Right cardiac atrium (tissue), 5 donors: ENCODE data around the gene ASPHD1. TPM values are rescaled to one million over a fixed set of nuclear protein-coding genes. Genes with fewer than 3 reads are reported as not detected.
A peak's percentile ranks its signal among the peaks of the same experiment; 100 is the strongest.
"Not testable (repeated sequence)": the region's sequence is repeated elsewhere in the genome, so short reads cannot be mapped to it uniquely, and the experiment has no call there.

Experiments used
- ATAC-seq, 2 donors: fragments of 200-7000 bp; cut with Tn5 transposase; one replicate each; pipeline versions ENCODE4 v1.8.0 to v1.9.1; 2020; ENCODE audit warnings: moderate library complexity in 2 of 2, mild to moderate bottlenecking in 1 of 2
- DNase-seq, 3 donors: peaks; one replicate each; pipeline ENCODE4 v3.0.0-alpha.2; 2020
- H3K27ac ChIP-seq: one replicate; pipeline ENCODE4 v1.5.1; 2013; ENCODE audit warnings: mild to moderate bottlenecking, low read length, control low read depth, moderate library complexity
- H3K27me3 ChIP-seq: one replicate; pipeline ENCODE4 v1.6.1; 2013; ENCODE audit not compliant: control insufficient read depth, insufficient read depth
- H3K4me1 ChIP-seq: one replicate; pipeline ENCODE4 v1.6.1; 2013; ENCODE audit warnings: low read length; ENCODE audit not compliant: control insufficient read depth, insufficient read depth
- H3K4me3 ChIP-seq: one replicate; pipeline ENCODE4 v1.5.1; 2013; ENCODE audit warnings: low read length, control low read depth
- H3K9me3 ChIP-seq: one replicate; pipeline ENCODE4 v1.6.1; 2013; ENCODE audit warnings: low read length; ENCODE audit not compliant: control insufficient read depth
- WGBS: extraction: QIAGEN DNeasy Blood & Tissue Kit; methylation state at CpG from one replicate; pipeline ENCODE4 v1.1.7; 2013; 5-methylcytosine and 5-hydroxymethylcytosine counted together
- intact Hi-C, 4 donors: fragments of 100-400 bp; cut with DNase I; formaldehyde crosslinking; loops; one replicate each; pipeline versions ENCODE4 v1.11.0 to v1.14.0; 2022 to 2023
- polyA plus RNA-seq: library from polyadenylated mRNA; stranded (reverse); fragments of 200-250 nt; gene quantifications from one replicate; pipeline ENCODE4 v1.2.3, GENCODE V29; 2013
- total RNA-seq, 4 donors: library from RNA; stranded (reverse); fragmentation: NEBNext Ultra II Directional; extraction: Animal tissue kit (Norgen Biotek cat#: 25700); gene quantifications; one replicate each; pipeline ENCODE4 v1.2.1, GENCODE V29; 2021
- donor health status: healthy with polysubstance abuse.
- donor health status: DM: no; HTN: yes; CAD: no.
- donor health status: DM: no; HTN: no; CAD: no.
- donor health status: DM: no; HTN: yes; CAD: no; lungs with severe emphysema.
- donor health status: DM: yes; HTN: yes; CAD: no.

The ASPHD1 gene
- total and polyA plus RNA-seq, 5 donors: 0.14 to 0.50 (median 0.26) TPM; not detected in 1

DNA sequence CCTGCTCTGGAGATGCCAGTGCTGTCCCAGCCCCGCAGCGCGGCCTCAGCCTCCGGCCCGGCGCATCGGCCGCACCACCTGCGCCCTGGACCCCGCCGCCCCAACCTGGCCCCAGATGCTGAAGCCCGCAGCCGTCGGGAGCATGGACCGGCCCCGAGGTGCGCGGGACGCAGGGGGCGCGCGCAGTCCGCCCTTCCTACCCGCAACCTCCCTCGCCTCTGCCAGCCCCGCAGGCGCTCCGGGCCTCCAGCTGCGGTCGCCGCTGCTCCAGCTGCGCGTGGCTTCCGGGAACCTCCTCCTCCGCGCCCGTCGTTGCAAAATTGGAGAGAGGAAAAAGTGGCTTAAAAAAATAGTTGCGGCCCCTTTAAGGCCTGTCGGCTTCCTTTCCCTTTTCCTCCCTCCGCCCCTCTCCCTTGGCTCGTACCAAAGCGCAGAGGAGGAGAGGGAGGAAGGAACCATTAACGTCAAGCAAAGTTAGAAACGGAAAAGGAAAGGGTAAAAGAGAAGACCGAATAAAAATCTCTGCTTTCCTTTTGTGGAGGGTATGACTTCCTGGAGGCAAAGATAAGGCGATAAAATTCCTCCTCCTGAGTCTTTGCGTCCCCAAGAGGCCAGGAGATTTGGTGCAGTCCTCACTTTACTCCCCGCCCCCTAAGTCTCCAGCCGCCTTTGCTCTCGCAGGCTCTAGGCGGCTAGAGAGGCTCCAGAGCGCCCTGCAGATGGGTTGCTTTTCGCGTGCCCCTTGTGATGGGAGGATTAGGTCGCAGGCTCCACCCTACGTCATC lies 37.2 kb upstream of the ASPHD1 start, which contains the start of gene CDIPT:
Gene CDIPT (minus strand): TSS at position 343 of the 785 bp plus-strand sequence. CDS start 369 bp downstream, outside the sequence.
- H3K4me1 ChIP-seq: peaks cover 7% of the 10 kb centered on the region
- DNase-seq (peak; percentile 95 to 98 (median 96)), ATAC-seq (peak; percentile 97 to 98)
- H3K27ac ChIP-seq: peak within 1 kb of the TSS; percentile 89
- H3K4me3 ChIP-seq: peak within 1 kb of the TSS; percentile 90
- H3K9me3 ChIP-seq: no peaks in the 10 kb centered on the region
- under 1% methylated on average over 56 of the region's 57 CpGs for WGBS
- intact Hi-C loops: loop anchor here in 1 of 4 donors (10.0 kb wide), 1 partner anchor 132 kb away; the partner anchor contains the start of genes HIRIP3 and INO80E
- H3K27me3 ChIP-seq: no peaks in the 10 kb centered on the region

DNA sequence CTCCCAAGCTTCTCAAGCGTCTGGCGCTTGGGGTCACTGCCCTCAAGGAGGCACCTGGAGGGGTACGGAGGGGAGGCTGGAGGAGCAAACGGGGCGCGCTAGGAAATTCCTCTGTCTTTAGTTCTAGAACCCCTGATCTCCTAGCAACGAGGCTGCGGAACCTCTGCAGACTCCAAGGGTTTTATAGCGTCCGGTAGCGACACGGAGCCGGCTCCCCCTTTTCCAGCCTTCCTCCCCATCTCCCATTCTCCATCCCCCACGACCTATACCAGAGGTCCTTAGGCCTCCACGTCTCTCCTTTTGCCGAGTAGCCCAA lies 36.7 kb upstream of the ASPHD1 start:
- intact Hi-C loops: loop anchor here in 1 of 4 donors (10.0 kb wide), 1 partner anchor 131 kb away; the partner anchor contains the start of genes HIRIP3 and INO80E
- Histone ChIP-seq H3K9me3 (no peaks in the 10 kb centered on the region), H3K4me1 (peaks cover 7% of the 10 kb centered on the region), H3K27ac (peak overlapping the region; percentile 57), H3K4me3 (peak overlapping the region; percentile 4), H3K27me3 (no peaks in the 10 kb centered on the region)
- DNase-seq (no peak), ATAC-seq (no peak)
- 29% methylated on average over 16 of the region's 16 CpGs for WGBS

DNA sequence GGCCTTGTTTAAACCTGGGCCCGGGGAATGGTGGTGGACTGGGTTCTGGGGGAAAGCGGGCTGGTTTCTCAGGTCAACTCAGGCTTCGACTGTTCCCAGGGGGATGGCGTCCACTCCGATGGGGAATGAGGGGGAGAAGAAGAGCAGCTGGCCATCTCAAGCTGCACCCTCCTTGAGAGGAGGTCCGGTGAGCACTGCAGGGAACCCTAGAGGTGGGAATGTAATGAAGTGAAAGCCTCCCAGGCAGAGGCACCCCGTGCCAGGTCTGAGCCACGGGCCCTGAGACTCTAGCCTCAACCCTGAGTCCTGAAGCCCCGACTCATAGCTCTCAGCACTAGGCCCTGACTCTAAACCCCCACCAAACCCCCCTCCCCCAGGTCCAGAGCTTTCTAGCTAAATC lies 36.1 kb upstream of the ASPHD1 start:
- Histone ChIP-seq H3K9me3 (no peaks in the 10 kb centered on the region), H3K27me3 (no peaks in the 10 kb centered on the region), H3K4me3 (no peak overlapping the region), H3K27ac (no peak overlapping the region), H3K4me1 (peaks cover 7% of the 10 kb centered on the region)
- intact Hi-C loops: loop anchor here in 1 of 4 donors (10.0 kb wide), 1 partner anchor 131 kb away; the partner anchor contains the start of genes HIRIP3 and INO80E
- WGBS: 73% methylated on average over 9 of the region's 9 CpGs
- DNase-seq: no peak
- no peak for ATAC-seq

DNA sequence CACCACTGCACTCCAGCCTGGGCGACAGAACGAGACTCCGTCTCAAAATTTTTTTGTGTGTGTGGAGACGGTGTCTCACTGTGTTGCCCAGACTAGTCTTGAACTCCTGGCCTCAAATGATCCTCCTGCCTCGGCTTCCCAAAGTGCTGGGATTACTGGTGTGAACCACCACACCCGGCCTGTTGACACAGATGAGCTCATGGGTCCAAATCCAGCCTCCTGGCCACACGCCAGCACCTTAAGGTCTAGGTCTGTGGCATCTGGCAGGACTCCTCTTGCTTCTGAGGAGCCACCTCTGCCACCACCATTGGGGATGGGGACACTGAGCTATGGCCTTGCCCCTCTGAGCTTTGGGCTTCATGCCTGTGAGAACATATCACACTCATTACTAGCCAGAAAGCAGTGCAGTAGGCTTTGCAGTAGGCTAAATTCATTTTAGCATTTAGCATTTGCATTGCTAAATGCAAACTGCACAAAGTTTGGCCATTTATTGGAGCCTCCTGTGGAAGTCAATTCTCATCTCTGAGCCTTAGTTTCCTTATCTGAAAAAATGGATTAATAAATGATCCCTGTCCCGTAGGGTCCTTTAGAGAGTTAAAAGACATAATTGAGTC lies 31.8 kb upstream of the ASPHD1 start:
- intact Hi-C loops: loop anchor here in 1 of 4 donors (10.0 kb wide), 1 partner anchor 126 kb away; the partner anchor contains the start of genes HIRIP3 and INO80E
- no peak for DNase-seq
- WGBS: 78% methylated on average over 8 of the region's 8 CpGs

DNA sequence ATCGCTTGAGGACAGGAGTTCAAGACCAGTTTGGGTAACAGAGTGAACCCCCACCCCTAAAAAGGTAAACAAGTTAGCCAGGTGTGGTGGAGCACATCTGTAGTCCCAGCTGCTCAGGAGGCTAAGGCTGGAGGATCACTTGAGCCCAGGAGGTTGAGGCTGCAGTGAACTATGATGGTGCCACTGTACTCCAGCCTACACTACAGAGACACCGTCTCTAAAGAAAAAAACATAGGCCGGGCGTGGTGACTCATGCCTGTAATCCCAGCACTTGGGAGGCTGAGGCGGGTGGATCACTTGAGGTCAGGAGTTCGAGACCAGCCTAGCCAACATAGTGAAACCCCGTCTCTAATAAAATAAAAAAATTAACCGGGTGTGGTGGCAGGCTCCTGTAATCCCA lies 31.2 kb upstream of the ASPHD1 start:
- H3K4me3 ChIP-seq, H3K4me1 ChIP-seq, ATAC-seq, H3K27ac ChIP-seq, H3K9me3 ChIP-seq, H3K27me3 ChIP-seq, DNase-seq: not testable (repeated sequence)
- 93% methylated on average over 8 of the region's 8 CpGs for WGBS
- intact Hi-C loops: loop anchor here in 1 of 4 donors (10.0 kb wide), 1 partner anchor 126 kb away; the partner anchor contains the start of genes HIRIP3 and INO80E

More for the DNA sequence above, 31.8 kb upstream of the ASPHD1 start:
- Histone ChIP-seq H3K27me3 (no peaks in the 10 kb centered on the region), H3K9me3 (no peaks in the 10 kb centered on the region), H3K4me3 (no peak overlapping the region), H3K27ac (no peak overlapping the region), H3K4me1 (peaks cover 2% of the 10 kb centered on the region)
- ATAC-seq: no peak

DNA sequence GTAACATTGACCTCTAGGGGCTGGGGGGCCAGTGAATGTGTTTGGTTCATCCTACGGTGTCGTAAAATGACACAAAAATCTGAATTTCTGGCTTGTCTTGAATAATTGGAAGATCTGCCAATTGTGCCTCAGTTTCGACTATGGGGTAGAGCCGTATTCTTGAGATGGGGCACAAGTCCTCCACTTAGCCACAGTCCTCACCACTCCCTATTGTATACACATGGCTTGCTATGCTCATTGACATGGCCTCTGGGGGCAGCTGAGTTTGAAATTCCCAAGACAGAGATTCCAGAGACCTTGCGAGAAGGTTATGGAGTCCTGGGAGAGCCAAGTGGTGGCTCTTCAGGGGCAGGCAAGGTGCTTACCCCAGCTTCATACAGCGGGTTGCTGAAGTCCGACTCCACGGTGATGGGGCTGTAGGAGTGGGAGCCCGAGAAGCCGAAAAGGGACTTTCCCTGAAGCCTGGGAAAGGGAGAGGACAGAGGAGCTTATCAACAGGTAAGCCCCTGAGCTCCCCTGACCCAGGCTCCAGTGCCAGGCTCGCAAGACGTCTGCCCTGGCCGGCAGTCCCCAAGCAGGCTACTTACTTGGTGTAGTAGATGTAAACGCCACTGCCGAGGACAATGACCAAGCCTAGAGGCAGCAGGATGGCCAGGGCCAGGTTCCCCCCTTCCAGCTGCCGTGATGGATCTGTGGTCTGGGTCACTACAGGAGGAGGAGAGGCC lies 28.3 kb upstream of the ASPHD1 start:
- H3K9me3 ChIP-seq: no peaks in the 10 kb centered on the region
- H3K27ac ChIP-seq: no peak overlapping the region
- intact Hi-C loops: no loop called here
- no peak overlapping the region for H3K4me3 ChIP-seq
- no peaks in the 10 kb centered on the region for H3K4me1 ChIP-seq
- no peak for DNase-seq
- no peaks in the 10 kb centered on the region for H3K27me3 ChIP-seq
- no peak for ATAC-seq
- WGBS: 91% methylated on average over 16 of the region's 16 CpGs

DNA sequence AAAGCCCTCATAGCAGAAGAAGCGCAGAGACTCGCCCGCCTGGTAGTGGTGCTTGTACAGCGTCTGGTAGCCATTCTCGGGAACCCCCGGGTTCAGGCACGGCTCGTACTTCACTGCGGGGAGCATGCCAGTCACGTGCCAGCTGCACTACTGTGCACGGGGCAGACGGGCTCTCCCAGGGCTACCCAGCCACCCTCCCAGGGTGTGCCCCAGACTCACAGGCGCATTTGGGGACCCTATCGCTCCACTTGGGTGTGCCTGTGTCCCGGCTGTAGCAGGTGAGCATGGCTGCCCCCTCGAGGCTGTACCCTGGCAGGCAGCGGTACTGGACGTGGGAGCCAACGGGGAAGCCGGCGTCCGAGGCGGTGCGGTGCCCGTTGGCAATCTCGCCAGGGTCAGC lies 27.0 kb upstream of the ASPHD1 start:
- intact Hi-C loops: no loop called here
- Histone ChIP-seq H3K4me1 (no peaks in the 10 kb centered on the region), H3K27ac (no peak overlapping the region), H3K27me3 (no peaks in the 10 kb centered on the region), H3K4me3 (no peak overlapping the region), H3K9me3 (no peaks in the 10 kb centered on the region)
- WGBS: 90% methylated on average over 26 of the region's 26 CpGs
- DNase-seq (no peak), ATAC-seq (no peak)

DNA sequence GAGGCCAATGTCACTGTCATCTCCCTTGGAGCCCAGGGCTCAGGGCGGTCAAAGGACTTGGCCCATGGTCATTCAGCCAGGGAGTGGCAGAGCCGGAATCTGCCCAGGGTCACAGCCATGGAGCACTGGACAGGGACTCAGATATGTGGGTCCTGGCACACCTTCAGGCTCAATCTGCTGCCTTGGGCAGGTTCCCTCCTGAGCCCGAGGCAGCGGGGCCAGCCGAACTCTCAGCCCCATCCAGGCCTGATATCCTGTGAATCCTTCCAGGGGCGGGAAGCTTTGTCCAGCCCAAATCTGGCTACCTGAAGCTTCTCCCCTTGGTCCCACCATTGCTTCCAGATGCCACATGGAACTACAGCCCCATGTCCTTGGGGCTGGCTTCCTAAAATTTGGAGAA lies 25.1 kb upstream of the ASPHD1 start:
- DNase-seq (no peak), ATAC-seq (no peak)
- Histone ChIP-seq H3K27me3 (no peaks in the 10 kb centered on the region), H3K27ac (no peak overlapping the region), H3K4me1 (no peaks in the 10 kb centered on the region), H3K9me3 (no peaks in the 10 kb centered on the region), H3K4me3 (no peak overlapping the region)
- intact Hi-C loops: no loop called here
- 92% methylated on average over 6 of the region's 6 CpGs for WGBS

DNA sequence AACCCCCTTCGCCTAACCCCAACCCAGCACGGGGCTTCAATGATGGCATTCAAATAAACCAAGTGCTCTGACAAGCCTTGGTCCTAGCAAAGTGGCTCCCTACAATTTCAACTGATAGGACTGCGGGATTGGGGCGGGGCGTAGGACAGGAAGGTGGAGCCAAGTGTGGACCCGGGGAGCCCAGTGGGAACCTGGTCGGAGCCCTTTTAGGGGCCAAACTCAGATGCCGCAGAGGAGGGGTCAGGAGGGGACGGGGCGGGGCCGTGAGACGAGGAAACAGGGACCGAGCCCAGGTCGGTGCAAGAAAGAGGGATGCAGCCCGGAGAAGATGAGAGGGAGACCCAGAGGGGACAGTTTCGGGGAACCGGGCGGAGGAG lies 24.1 kb upstream of the ASPHD1 start:
- 18% methylated on average over 18 of the region's 18 CpGs for WGBS
- intact Hi-C loops: no loop called here
- Histone ChIP-seq H3K27ac (no peak overlapping the region), H3K27me3 (no peaks in the 10 kb centered on the region), H3K4me1 (no peaks in the 10 kb centered on the region), H3K4me3 (no peak overlapping the region), H3K9me3 (no peaks in the 10 kb centered on the region)
- DNase-seq (no peak), ATAC-seq (peak in 1 of 2 donors; percentile 12)

DNA sequence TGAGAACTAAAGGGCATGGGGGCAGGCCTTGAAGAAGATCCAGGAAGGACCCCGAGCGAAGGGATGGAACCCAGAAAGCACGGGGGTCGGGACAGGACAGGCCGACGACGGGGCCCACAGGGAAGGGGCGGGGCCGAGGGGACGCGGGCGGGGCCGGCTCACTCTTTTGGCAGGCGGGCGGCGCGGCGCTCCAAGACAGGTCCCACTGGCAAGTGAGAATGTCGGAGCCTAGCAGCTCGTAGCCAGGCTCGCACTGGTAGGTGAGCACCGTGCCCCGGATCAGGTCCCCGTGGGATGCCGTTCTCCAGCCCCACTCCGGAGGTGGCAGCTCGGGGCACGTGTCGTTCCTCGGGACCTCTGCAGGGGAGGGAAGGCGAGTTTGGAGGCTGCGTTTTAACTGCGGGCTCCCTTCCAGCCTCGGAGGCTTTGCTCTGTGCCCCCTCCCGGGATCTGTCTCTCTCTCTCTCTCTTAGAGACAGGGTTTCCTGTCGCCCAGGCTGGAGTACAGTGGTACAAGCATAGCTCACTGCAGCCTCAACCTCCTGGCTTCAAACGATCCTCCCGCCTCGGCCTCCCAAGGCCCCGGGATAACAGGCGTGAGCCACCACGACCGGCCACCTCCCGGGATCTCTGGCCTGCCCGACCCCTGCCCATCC lies 23.6 kb upstream of the ASPHD1 start:
- no peak for DNase-seq
- peak; percentile 34 to 39 for ATAC-seq
- no peak overlapping the region for H3K4me3 ChIP-seq
- no peaks in the 10 kb centered on the region for H3K27me3 ChIP-seq
- H3K27ac ChIP-seq: no peak overlapping the region
- intact Hi-C loops: no loop called here
- H3K9me3 ChIP-seq: no peaks in the 10 kb centered on the region
- 5% methylated on average over 45 of the region's 45 CpGs for WGBS
- no peaks in the 10 kb centered on the region for H3K4me1 ChIP-seq
